ENCODE results near the gene CIITA. TPM values are rescaled to one million over a fixed set of nuclear protein-coding genes. Genes with fewer than 3 reads are reported as not detected.

CIITA gene
- total and polyA plus RNA-seq, 2 experiments from 2014 or later = 0.06 to 1.1 TPM

DNA sequence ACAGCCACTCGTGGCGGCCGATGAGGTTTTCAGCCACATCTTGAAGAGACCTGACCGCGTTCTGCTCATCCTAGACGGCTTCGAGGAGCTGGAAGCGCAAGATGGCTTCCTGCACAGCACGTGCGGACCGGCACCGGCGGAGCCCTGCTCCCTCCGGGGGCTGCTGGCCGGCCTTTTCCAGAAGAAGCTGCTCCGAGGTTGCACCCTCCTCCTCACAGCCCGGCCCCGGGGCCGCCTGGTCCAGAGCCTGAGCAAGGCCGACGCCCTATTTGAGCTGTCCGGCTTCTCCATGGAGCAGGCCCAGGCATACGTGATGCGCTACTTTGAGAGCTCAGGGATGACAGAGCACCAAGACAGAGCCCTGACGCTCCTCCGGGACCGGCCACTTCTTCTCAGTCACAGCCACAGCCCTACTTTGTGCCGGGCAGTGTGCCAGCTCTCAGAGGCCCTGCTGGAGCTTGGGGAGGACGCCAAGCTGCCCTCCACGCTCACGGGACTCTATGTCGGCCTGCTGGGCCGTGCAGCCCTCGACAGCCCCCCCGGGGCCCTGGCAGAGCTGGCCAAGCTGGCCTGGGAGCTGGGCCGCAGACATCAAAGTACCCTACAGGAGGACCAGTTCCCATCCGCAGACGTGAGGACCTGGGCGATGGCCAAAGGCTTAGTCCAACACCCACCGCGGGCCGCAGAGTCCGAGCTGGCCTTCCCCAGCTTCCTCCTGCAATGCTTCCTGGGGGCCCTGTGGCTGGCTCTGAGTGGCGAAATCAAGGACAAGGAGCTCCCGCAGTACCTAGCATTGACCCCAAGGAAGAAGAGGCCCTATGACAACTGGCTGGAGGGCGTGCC is 30.1 kb downstream of the CIITA start:
- Histone ChIP-seq H3K27ac (no peak overlapping the region), H3K4me3 (no peak overlapping the region), H3K4me1 (ENCODE audit: low read depth) (no peaks in the 10 kb centered on the region), H3K36me3 (no peaks in the 10 kb centered on the region), H3K9me3 (ENCODE audit: low read depth) (no peaks in the 10 kb centered on the region), H3K27me3 (peaks cover 4% of the 10 kb centered on the region)
- TF ChIP-seq, protein P1, sequence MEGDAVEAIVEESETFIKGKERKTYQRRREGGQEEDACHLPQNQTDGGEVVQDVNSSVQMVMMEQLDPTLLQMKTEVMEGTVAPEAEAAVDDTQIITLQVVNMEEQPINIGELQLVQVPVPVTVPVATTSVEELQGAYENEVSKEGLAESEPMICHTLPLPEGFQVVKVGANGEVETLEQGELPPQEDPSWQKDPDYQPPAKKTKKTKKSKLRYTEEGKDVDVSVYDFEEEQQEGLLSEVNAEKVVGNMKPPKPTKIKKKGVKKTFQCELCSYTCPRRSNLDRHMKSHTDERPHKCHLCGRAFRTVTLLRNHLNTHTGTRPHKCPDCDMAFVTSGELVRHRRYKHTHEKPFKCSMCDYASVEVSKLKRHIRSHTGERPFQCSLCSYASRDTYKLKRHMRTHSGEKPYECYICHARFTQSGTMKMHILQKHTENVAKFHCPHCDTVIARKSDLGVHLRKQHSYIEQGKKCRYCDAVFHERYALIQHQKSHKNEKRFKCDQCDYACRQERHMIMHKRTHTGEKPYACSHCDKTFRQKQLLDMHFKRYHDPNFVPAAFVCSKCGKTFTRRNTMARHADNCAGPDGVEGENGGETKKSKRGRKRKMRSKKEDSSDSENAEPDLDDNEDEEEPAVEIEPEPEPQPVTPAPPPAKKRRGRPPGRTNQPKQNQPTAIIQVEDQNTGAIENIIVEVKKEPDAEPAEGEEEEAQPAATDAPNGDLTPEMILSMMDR (IDR thresholded peaks at IDR 0.05; ENCODE audit: low read depth, low read length) = no peak
- no peak for DNase-seq (ENCODE audit: low read depth in 1 of 2, low spot score in 1 of 2)

DNA sequence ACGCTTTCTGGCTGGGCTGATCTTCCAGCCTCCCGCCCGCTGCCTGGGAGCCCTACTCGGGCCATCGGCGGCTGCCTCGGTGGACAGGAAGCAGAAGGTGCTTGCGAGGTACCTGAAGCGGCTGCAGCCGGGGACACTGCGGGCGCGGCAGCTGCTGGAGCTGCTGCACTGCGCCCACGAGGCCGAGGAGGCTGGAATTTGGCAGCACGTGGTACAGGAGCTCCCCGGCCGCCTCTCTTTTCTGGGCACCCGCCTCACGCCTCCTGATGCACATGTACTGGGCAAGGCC is 30.7 kb downstream of the CIITA start:
- H3K36me3 ChIP-seq = no peaks in the 10 kb centered on the region
- no peak overlapping the region for H3K4me3 ChIP-seq
- DNase-seq (ENCODE audit: low read depth in 1 of 2, low spot score in 1 of 2) = no peak
- H3K27me3 ChIP-seq = peaks cover 4% of the 10 kb centered on the region
- H3K4me1 ChIP-seq (ENCODE audit: low read depth) = no peaks in the 10 kb centered on the region
- no peak overlapping the region for H3K27ac ChIP-seq
- TF ChIP-seq, protein P1 (IDR thresholded peaks at IDR 0.05; ENCODE audit: low read depth, low read length) = no peak
- no peaks in the 10 kb centered on the region for H3K9me3 ChIP-seq (ENCODE audit: low read depth)

DNA sequence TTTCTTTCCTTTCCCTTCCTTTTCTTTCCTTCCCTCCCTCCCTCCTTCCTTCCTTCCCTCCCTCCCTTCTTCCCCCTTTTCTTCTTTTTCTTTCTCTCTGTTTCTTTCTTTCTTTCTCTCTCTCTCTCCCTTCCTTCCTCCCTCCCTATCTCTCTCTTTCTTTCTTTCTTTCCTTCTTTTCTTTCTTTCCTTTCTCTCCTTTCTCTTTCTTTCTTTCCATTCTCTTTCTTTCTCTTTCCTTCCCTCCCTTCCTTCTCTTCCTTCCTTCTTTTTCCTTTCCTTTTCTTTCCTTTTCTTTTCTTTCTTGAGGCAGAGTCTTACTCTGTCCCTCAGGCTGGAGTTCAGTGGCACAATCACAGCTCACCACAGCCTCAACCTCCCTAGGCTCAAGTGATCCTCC is 34.3 kb downstream of the CIITA start:
- Histone ChIP-seq H3K4me3 (no peak overlapping the region), H3K27me3 (peaks cover 4% of the 10 kb centered on the region), H3K4me1 (ENCODE audit: low read depth) (no peaks in the 10 kb centered on the region), H3K9me3 (ENCODE audit: low read depth) (no peaks in the 10 kb centered on the region), H3K27ac (no peak overlapping the region), H3K36me3 (no peaks in the 10 kb centered on the region)
- no peak for DNase-seq (ENCODE audit: low read depth in 1 of 2, low spot score in 1 of 2)
- TF ChIP-seq, protein P1 (IDR thresholded peaks at IDR 0.05; ENCODE audit: low read depth, low read length) = no peak

DNA sequence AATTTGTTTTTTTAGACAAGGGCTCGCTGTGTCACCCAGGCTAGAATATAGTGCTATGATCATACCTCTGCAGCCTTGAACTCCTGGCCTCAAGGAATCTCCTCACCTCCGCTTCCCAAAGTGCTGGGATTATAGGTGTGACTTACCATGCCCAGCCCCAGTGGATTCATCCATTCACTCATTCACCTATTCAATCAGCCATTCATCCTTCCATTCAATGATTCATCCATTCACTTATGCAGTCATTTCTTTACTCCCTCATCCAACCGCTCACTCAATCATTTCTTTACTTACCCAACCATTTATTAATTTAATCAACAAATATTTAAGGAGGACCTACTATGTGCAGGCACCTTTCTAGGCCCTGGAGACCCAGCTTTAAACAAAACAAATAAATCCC is 39.5 kb downstream of the CIITA start:
- no peaks in the 10 kb centered on the region for H3K9me3 ChIP-seq (ENCODE audit: low read depth)
- H3K27me3 ChIP-seq = no peaks in the 10 kb centered on the region
- H3K36me3 ChIP-seq = no peaks in the 10 kb centered on the region
- no peak for DNase-seq (ENCODE audit: low read depth in 1 of 2, low spot score in 1 of 2)
- H3K4me1 ChIP-seq (ENCODE audit: low read depth) = no peaks in the 10 kb centered on the region
- no peak overlapping the region for H3K4me3 ChIP-seq
- TF ChIP-seq, protein P1 (IDR thresholded peaks at IDR 0.05; ENCODE audit: low read depth, low read length) = no peak
- H3K27ac ChIP-seq = no peak overlapping the region

DNA sequence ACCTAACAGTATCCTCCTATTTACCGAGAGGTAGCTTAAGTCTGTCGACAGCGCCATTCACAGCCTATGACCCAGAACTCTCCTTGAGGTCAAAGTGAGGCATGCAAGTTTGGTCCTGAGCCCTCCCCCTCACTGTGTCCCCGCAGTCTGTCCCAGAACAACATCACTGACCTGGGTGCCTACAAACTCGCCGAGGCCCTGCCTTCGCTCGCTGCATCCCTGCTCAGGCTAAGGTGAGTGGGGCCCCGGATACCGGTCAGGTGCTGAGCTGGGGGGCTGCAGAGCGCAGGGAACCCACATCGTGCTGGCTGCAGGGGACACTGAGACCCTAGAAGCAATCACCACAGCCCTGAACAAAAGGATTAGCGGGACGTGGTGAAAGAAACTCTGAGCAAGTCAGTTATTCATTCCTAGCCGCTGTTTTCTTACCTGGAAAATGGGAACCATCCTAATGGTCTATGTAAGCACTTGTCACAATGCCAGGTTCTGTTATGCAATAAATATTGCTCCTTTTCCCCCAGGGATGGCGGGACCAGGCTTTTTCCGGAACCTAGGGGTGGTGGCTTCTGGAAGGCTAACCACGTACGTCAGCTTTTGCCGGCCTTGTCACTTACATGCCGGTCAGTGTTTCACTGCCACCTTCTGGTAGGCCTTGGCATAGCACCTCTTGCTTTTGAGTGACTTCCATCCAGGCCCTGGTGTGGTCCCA is 41.4 kb downstream of the CIITA start:
- DNase-seq (ENCODE audit: low read depth in 1 of 2, low spot score in 1 of 2) = peak; percentile 92 to 97
- H3K9me3 ChIP-seq (ENCODE audit: low read depth) = no peaks in the 10 kb centered on the region
- H3K27ac ChIP-seq = no peak overlapping the region
- H3K27me3 ChIP-seq = no peaks in the 10 kb centered on the region
- H3K36me3 ChIP-seq = no peaks in the 10 kb centered on the region
- TF ChIP-seq, protein P1 (IDR thresholded peaks at IDR 0.05; ENCODE audit: low read depth, low read length) = peak; percentile 100
- no peak overlapping the region for H3K4me3 ChIP-seq
- no peaks in the 10 kb centered on the region for H3K4me1 ChIP-seq (ENCODE audit: low read depth)
